Measurements from ENCODE around the gene PSMB7. TPM values are rescaled to one million over a fixed set of nuclear protein-coding genes. Genes with fewer than 3 reads are reported as not detected.
A peak's percentile ranks its signal among the peaks of the same experiment; 100 is the strongest.

The PSMB7 gene
- total RNA-seq, 1 donor from 2014 or later: 133 TPM

DNA sequence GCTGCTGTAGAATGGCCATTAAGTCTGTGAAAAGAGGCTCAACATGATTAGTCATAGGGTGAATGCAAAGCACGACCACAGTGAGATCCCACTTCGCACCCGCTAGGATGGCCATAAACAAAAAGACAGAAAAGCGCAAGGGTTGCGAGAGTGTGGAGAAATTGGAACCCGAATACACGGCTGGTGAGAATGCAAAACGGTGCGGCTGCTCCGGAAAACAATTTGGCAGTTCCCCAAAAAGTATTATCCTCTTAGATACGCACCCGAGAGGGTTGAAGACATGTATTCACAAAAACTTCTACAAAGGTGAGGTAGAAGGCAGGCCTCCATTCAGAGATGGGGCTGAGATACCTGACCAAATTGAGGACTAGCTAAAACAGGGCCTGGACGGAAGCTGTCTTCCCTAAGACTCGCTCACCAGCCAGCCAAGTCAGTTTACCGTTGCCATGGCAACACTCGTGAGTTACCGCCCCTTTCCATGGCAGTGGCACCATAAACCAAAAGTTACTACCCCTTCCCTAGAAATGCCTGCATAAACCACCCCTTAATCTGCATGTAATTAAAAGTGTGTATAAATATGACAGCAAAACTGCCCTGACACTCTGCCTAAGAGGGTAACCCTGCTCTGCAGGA lies 726 bp upstream of the PSMB7 start:
- intact Hi-C loops (cut with DNase I): loop anchor here (5.0 kb wide), 1 partner anchor 121 kb away; no protein-coding TSS in a partner anchor

DNA sequence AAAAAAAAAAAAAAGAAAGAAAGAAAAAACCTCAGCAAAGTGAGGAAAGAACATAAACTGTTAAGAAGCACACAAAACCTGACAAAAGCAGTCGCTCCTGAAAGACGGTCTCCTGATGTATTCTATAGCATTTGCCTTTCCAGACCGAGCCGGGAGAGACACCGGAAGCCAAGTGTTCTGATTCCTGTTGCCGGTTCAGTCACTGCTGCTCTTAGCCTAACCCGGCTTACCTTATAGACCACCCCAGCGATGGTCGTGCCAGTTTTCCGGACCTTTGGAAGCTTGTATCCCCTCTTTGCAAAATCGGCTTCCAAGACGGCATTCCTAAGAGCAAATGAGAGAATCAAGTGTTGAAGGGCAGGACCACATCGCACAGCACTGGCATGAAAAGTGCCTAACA lies 630 bp downstream of the PSMB7 start:
- intact Hi-C loops (cut with DNase I): loop anchor here (5.0 kb wide), 1 partner anchor 123 kb away; no protein-coding TSS in a partner anchor
- no peak for DNase-seq (ENCODE audit: low spot score)

More for the DNA sequence above, 726 bp upstream of the PSMB7 start:
- no peak for DNase-seq (ENCODE audit: low spot score)

DNA sequence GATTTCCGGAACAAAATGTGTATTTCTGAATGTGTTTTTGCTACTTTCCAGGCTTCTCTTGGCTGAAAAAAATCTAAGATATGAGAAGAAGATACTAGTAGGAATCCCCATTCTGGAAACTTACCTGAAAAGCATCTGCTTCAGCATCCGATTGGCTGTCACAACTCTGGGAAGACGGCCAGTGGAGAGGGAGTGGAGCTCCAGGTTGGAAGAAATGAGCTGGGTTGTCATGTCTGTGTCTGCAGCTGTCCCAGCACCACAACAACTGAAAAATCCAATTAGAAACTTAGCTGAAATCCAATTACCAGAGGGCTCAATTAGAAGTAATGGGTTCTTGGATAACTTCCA lies 3.0 kb downstream of the PSMB7 start:
- no peak for DNase-seq (ENCODE audit: low spot score)
- intact Hi-C loops (cut with DNase I): no loop called here

DNA sequence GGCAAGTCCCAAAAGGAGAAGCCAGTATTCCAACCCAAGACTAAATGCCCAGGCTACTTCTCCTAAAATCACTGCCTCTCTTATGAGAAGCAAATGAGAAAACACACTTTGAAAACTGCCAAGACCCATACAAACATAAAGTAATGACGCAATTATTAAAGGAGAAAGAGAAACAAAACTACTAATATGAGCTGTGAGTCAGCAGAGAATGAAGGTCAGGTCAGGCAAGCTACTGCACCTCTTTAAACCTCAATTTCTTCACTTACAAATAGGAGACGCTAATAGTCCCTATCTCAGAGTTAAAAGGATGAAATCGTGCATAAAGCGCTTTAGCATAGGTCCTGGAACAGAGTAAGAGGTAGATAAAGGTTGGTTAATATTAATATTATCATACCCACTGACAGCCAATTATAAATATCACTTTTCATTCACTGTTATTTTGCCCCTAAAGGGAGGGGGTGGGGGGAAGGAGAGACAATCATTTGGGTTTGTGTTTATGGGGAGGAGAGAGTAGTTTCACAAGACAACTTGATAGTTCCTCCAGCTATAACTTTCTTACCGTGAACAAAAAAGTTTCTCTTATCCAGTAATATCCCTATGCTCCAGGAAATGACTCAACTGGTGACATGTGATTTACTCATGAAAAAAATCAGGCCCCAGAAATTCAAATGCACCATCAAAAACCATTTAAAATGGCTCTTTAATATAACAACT lies 3.6 kb downstream of the PSMB7 start:
- DNase-seq (ENCODE audit: low spot score): no peak
- intact Hi-C loops (cut with DNase I): no loop called here

DNA sequence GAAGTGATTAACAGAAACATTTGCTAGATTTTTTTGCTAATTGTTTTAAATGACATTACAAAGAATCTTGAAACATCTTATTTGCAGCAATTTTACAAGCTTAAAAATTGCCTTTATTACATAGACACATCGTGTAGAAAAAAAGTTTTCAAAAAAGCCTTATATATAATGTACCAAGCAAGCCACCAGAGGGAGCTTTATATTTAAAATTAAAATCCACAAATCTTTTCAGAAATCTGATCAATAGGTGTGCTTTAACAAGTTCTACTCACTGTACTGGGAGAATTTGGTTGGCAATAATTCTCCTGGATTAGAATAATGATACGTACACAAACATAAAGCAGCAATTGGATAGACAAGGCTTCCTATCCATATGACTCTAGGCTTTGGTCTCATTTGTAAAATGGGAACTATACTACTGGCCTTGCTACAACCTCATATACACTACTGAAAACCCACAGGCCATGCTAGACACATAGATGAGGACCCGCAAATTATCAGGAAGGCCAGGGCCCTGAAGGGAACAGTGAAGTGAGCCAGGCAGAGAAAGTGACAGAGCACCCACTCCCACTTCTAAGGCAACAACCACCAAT lies 4.8 kb downstream of the PSMB7 start:
- DNase-seq (ENCODE audit: low spot score): no peak
- intact Hi-C loops (cut with DNase I): no loop called here

DNA sequence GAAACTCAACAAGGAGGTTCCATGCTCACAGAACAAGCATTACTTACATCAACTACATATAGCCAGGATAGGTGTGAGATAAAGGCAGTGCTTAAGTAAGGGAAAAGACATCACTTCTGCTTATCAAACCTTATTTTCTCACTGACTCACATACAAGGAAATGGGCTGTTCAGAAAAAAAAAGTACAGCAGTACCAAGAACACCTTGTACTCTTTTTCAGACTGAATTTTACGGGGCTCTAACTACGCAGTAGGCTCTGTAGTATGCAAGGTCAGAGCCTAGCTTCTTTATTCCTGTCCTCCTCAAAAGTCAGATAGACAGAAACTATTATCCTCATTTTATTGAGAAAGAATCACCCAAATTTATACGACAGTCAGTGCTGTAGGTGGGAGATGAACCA lies 5.8 kb downstream of the PSMB7 start:
- no peak for DNase-seq (ENCODE audit: low spot score)
- intact Hi-C loops (cut with DNase I): no loop called here

DNA sequence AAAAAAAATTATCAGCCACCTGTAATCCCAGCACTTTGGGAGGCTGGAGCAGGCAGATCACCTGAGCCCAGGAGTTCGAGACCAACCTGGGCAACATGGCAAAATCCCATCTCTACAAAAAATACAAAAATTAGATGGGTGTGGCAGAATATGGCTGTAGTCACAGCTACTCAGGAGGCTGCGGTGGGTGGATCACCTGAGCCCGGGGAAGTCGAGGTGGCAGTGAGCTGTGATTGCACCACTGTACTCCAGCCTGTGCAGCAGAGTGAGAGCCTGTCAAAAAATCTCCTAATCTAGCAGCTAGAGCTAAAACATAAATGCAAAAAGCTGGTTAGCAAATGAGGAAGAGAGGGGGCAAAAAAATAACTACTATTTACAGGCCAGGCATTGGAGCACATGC lies 12.0 kb downstream of the PSMB7 start:
- DNase-seq (ENCODE audit: low spot score): no peak
- intact Hi-C loops (cut with DNase I): no loop called here

DNA sequence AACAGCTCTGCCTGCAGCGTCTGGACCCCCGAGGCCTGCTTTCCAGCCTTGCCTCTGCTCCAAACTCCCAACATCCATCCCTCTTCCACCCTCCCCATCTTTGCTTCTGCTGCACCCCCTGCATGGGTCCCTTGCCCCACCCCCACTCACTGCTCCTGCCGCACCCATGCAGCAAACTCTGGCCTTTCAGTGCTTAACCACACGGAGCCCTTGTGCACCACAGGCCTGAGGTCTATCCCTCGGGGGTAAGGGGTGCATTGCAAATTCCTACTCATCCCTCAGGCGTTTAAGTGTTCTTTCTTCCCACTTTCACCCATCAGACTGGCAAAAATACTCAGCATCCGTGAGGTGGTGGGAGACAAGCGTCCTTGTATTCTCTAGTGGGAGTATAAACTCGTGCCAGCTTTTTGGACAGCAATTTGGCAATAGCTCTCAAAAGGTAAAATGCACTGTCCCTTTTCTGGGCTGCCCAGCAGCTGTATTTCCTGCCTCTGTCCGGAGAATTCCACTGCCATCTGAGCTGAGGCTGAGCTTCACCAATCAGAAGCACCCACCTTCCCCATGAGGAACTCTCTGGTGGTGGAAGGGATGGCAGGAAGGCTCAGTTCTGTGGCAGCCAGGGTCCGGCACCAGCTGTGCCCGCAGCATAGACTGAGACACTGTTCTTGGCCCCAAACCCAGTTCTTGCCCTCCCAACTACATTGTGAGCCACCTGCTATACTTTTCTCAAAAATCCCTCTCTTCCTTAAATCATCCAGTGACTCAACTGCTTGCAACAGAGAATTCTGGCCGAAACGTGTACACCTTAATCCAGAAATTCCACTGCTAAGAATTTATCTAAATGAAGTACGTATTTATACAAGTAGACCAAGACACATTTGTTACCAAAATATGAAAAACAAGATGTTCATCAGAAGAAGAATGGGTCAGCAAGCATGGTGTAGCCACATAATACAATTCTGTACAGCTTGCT lies 15.0 kb downstream of the PSMB7 start:
- DNase-seq (ENCODE audit: low spot score): no peak
- intact Hi-C loops (cut with DNase I): no loop called here

DNA sequence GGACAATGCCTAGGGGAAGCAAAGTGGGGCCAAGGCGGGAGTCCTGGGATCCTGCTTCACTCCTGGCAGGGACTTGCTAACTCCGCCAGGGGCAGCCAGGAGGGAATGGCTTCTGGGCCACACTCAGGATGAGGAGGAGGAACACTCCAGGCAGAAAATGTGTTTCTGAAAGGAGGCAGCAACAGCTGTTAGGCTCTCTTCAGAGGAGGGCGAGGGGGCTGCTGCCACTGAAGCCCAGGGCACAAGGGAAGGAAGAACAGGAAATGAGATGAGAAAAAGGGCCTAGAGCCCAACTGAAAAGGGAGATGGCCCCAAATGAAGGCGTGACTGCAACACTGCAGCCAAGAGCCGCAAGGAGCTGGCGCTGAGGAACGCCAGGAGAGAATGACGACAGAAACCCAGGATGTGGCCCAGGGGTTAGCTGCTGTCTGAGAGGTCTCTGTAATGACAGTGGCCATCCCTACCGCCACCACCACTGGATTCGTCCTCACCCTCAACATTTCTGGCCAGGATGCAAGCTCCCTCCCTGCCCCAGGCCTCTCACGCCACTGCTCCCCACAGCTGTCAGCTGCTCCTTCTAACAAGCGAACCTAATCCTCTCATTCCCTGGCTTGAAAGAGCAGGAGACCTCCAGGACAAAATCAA lies 15.8 kb downstream of the PSMB7 start:
- no peak for DNase-seq (ENCODE audit: low spot score)
- intact Hi-C loops (cut with DNase I): no loop called here

DNA sequence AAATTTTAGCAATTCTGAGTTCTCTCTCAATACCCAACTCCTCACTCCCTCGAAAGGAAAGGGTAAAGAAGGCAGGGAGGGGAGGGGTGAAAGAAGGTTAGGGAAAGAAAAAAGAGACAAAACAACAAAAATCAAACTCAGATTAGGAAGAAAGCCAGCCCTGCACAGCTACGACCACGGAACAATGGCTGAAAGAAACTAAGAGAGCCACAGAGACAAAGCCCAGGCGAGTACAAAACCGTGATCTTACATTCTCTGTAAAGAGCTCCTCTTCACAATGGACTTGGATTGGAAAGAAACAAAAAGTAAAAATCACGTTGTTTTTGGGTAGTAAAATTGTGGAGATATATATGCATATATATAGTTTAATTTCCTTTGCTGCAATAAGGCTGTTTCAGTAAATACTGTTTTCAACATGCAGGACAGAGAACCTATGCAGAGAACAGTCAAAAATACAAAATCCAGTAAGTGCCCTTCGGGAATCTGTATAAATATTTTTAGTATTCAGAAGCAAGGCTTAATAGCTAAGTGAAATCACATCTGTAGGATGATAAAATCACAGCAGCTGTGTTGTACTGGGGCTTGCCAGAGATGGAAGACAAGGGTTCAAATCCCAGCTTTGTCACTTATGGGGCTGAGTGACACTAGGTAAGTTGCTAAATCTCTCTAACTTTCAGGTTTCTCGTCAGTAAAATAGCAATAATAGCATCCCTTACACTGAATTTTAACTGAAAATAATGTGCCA lies 16.9 kb downstream of the PSMB7 start:
- intact Hi-C loops (cut with DNase I): no loop called here
- DNase-seq (ENCODE audit: low spot score): no peak

DNA sequence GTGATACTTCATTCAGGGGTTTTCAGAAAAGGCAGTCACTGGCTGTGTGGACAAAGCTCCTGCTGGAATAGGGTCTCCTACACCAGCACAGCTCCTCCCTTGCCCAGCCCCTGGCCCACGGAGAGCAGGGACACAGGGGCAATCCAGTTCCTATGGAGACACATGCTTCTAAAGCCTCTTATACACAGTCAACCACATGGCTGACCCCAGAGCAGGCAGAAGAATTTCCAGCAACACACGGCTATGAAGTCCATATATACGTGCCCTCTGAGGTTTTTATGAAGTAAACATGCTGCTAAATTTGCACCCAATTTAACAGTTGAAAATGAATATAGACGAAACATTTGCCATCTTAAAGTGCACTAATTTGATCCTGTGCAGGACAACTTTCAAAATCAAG lies 19.4 kb downstream of the PSMB7 start:
- DNase-seq (ENCODE audit: low spot score): no peak
- intact Hi-C loops (cut with DNase I): no loop called here

DNA sequence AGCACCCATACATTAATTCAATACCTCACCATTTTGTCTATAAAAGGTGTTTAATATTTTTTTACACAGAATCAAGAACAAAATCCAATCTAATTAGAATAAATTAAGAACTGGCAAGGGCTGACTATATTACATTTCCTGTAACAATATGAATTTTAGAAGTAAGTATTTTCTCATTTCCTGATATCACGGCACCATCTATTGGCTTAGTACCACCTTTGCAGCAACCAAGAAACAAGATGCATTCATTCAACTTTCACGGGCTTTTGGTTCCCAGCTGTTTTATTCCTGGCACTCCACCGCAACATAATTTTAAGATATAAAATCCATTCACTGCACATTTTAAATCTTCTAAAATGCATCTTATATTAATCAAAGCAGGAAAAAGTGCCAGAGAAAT lies 20.6 kb downstream of the PSMB7 start:
- intact Hi-C loops (cut with DNase I): no loop called here
- DNase-seq (ENCODE audit: low spot score): no peak

DNA sequence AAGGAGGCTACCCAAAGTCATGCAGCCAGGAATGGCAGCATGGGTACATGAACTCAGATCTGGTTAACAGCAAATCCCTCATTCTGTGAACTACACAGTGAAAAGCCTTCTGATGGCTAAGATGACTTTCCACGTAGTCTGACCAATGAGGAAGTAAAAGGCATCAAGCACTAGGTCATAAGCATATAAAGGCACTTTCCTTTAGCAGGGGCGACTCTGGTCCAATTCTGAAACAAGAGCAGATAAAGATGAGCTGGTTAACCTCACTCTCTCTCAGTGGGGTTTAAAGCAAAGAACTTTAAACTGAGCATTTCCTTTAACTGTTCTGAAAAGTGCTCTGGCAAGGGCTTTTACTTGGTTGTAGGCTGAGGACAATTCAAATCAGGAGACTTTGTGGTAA lies 21.1 kb downstream of the PSMB7 start:
- intact Hi-C loops (cut with DNase I): no loop called here
- DNase-seq (ENCODE audit: low spot score): no peak

DNA sequence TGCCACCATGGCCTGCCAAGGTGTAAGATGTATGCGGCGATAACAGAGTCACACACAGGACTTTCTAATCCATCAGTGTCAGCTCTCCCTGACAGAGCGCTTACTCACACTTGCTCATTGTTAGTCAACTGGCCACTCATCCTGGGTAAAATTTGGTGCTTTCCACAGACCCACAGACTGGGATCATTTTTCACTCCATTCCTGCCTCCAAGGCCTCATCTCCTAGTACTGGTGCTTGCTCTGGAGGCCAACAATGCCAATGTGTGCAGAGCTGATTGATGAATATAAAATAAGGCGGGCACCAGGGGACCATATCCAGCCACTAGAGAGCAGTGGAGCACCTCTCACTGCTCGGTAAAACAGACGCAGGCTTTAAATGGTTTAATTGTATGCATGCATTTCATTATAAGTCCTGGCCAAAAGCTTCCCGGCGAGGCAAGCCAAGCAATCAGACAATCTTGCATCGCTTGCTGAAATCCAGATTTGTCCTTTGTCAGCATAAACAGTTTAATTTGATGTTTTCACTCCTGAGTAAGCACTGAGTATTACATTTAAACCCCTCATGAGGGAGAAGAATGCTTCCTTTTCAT lies 22.3 kb downstream of the PSMB7 start:
- intact Hi-C loops (cut with DNase I): no loop called here
- no peak for DNase-seq (ENCODE audit: low spot score)

DNA sequence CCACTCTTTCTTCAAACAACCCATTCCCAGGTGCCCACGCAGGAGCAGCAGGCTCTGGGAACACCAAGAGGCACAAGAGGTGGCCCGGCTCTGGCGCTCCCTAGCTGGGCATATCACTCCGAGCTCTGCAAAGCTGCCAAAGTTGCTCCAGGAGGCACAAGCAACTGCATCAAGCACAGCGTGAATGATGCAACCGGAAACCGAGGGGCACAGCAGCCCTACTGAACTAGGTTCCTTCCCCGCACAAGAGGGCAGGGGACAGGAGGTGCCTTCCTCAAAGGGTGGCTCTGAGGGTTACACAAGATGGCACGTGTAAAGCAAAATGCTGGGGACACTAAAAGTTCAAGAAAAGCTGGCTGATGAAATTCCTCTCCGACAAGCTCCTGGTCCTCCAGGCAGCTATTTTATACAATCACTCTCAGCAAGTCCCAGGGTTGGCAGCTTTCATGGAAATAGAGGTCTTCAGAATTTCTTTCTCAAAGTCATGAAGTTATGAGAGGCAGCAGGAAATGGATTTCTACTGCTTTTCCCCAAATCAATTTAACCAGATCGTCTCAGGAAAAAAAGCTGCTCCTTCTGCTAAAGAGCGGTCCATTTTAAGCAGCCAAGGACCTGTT lies 22.9 kb downstream of the PSMB7 start:
- intact Hi-C loops (cut with DNase I): no loop called here
- DNase-seq (ENCODE audit: low spot score): peak; percentile 80

DNA sequence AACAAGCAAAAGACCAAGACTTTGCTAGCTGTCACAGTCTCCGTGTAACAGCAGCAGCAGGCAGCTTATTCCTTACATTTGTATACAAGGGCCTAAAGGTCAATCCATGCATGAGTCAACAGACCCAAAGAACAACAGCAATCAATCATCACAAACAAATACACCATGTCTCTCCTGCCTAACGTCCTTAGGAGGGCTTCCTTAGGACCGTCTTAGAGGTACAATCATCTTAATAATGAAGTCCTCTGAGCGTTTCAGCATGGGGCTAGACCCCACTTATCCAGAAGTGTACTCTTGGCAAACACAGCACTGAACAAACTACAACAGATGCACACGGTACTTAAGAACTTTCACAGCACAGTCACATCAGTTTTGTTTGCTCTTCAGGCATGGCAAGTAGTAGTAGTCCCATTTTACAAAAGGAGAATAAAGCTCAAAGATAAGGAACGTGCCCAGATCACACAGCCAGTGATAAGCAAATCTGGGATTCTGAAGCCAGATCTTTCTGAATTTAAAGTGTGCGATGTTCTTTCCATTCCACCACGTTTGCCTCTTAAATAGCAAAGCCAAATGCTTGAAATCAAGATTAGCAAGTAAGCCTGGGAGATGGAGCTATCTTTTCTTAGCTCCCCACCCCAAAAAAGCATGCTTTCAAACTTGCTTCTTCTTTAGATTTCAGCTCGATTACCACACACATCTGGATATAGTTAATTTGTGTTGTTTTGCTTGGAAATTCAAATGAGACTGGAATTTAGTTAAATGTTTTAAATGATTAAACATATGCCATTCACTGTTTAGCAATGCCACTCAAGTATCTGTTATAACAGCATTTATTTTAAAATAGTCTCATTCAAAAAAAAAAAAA lies 24.2 kb downstream of the PSMB7 start:
- DNase-seq (ENCODE audit: low spot score): no peak
- intact Hi-C loops (cut with DNase I): no loop called here

Data from cardiac septum (tissue), 1 donor.